Stimulated activated CD8-positive, alpha-beta memory T cell treated with anti-CD3 and anti-CD28 coated beads, Interleukin-15, amount 100 ng/mL, for 48 hours (primary cell): ENCODE results near the gene CAMKMT.
"Not testable (repeated sequence)": the region's sequence is repeated elsewhere in the genome, so short reads cannot be mapped to it uniquely, and the experiment has no call there.

Experiments
- DNase-seq, 2 donors: peaks; one replicate each; pipeline ENCODE4 v3.0.0-alpha.2; 2020; ENCODE audit warnings: low read depth in 2 of 2

Gene CAMKMT

GRCh38 chr2:44505664-44506063 is 143.9 kb downstream of the CAMKMT start:
- DNase-seq = not testable (repeated sequence)

- no peak for DNase-seq
Observed at GRCh38 chr2:44510246-44510645, 148.5 kb downstream of the CAMKMT start.

GRCh38 chr2:44515416-44515815 is 153.7 kb downstream of the CAMKMT start:
- DNase-seq = no peak

- no peak for DNase-seq
Observed at GRCh38 chr2:44519026-44519425, 157.3 kb downstream of the CAMKMT start.

- DNase-seq = no peak
Observed at GRCh38 chr2:44522846-44523245, 161.1 kb downstream of the CAMKMT start.

- DNase-seq = no peak
Observed at GRCh38 chr2:44524347-44524926, 162.7 kb downstream of the CAMKMT start.

- no peak for DNase-seq
Observed at GRCh38 chr2:44526352-44526751, 164.6 kb downstream of the CAMKMT start.

- DNase-seq = no peak
Observed at GRCh38 chr2:44528595-44528994, 166.8 kb downstream of the CAMKMT start.

GRCh38 chr2:44529448-44529847 is 167.7 kb downstream of the CAMKMT start:
- DNase-seq = no peak

GRCh38 chr2:44531289-44531688 is 169.5 kb downstream of the CAMKMT start:
- no peak for DNase-seq

- DNase-seq = no peak
Observed at GRCh38 chr2:44532031-44532430, 170.3 kb downstream of the CAMKMT start.

GRCh38 chr2:44533508-44533907 is 171.8 kb downstream of the CAMKMT start:
- DNase-seq = no peak

- no peak for DNase-seq
Observed at GRCh38 chr2:44535376-44535775, 173.6 kb downstream of the CAMKMT start.

- no peak for DNase-seq
Observed at GRCh38 chr2:44537264-44537663, 175.5 kb downstream of the CAMKMT start.

- no peak for DNase-seq
Observed at GRCh38 chr2:44542520-44542919, 180.8 kb downstream of the CAMKMT start.

- no peak for DNase-seq
Observed at GRCh38 chr2:44543773-44544725, 182.3 kb downstream of the CAMKMT start.

- DNase-seq = no peak
Observed at GRCh38 chr2:44545005-44545404, 183.3 kb downstream of the CAMKMT start.

- no peak for DNase-seq
Observed at GRCh38 chr2:44546459-44547127, 184.8 kb downstream of the CAMKMT start.

GRCh38 chr2:44547718-44548117 is 186.0 kb downstream of the CAMKMT start:
- DNase-seq = no peak

GRCh38 chr2:44548221-44549098 is 186.7 kb downstream of the CAMKMT start:
- no peak for DNase-seq

GRCh38 chr2:44549099-44549471 is 187.3 kb downstream of the CAMKMT start:
- DNase-seq = no peak

- DNase-seq = no peak
Observed at GRCh38 chr2:44549856-44550255, 188.1 kb downstream of the CAMKMT start.
